T-helper 2 cell treated with Interferon-gamma antibody and Interleukin-4, amounts not matched to agents 100 ng/mL and 5 ng/mL, for 36 hours (primary cell): ENCODE data around the gene GLIS2. TPM values are rescaled to one million over a fixed set of nuclear protein-coding genes. Genes with fewer than 3 reads are reported as not detected.
"Not testable (repeated sequence)": the region's sequence is repeated elsewhere in the genome, so short reads cannot be mapped to it uniquely, and the experiment has no call there.

ENCODE experiments used
- intact Hi-C: fragments of 100-400 bp; cut with micrococcal nuclease; formaldehyde crosslinking; loops from one replicate; pipeline ENCODE4 v1.15.1; 2023
- total RNA-seq: library from RNA; stranded (reverse); gene quantifications from 2 replicates; pipeline ENCODE4 v1.2.3, GENCODE V29; 2022

Gene GLIS2
- total RNA-seq, 1 donor from 2014 or later = 0.64 TPM

DNA sequence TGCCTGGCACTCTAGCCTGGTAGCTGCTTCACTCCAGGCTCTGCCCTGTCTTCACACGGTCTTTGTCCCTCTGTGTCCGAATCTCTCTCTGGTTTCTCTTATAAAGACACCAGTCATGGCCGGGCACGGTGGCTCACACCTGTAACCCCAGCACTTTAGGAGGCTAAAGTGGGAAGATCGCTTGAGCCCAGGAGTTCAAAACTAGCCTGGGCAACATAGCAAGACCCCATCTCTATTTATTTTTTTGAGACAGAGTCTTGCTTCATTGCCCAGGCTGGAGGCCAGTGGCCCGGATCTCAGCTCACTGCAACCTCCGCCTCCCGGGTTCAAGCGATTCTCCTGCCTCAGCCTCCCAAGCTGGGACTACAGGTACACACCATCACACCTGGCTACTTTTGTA lies 17.8 kb downstream of the GLIS2 start:
- intact Hi-C loops = not testable (repeated sequence)

DNA sequence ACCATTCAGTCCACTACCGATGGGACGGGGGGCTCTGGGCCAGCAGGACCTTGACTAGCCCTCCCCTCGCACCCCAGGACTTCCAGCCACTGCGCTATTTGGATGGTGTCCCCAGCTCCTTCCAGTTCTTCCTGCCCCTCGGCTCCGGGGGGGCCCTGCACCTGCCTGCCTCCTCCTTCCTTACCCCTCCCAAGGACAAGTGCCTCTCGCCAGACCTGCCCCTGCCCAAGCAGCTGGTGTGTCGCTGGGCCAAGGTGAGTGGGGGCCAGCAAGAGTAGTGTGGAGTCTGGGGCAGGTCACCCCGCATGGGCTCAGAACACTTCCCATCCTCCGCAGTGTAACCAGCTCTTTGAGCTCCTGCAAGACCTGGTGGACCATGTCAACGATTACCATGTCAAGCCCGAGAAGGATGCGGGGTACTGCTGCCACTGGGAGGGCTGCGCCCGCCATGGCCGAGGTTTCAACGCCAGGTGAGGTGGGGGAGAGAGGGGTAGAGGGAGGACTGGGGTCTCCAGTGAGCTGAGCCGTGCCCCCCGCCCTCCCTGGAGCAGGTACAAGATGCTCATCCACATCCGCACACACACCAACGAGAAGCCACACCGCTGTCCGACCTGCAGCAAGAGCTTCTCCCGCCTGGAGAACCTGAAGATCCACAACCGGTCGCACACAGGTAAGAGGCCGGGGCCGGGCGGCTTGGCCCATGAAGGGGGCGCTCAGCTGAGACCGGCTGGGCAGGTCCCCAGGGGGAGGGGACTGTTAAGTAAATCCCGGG lies 19.0 kb downstream of the GLIS2 start:
- intact Hi-C loops = no loop called here

DNA sequence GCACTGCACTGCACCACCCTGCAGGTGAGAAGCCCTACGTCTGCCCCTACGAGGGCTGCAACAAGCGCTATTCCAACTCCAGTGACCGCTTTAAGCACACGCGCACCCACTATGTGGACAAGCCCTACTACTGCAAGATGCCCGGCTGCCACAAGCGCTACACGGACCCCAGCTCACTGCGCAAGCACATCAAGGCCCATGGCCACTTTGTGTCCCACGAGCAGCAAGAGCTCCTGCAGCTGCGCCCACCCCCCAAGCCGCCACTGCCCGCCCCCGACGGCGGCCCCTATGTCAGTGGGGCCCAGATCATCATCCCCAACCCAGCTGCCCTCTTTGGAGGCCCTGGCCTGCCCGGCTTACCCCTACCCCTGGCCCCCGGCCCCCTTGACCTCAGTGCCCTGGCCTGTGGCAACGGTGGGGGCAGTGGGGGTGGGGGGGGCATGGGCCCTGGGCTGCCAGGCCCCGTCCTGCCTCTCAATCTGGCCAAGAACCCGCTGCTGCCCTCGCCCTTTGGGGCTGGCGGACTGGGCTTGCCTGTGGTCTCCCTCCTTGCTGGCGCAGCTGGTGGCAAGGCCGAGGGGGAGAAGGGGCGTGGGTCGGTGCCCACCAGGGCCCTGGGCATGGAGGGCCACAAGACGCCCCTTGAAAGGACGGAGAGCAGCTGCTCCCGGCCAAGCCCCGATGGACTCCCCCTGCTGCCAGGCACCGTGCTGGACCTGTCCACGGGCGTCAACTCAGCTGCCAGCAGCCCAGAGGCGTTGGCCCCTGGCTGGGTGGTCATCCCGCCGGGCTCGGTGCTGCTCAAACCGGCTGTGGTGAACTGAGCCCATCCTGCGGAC lies 21.1 kb downstream of the GLIS2 start:
- intact Hi-C loops = no loop called here

DNA sequence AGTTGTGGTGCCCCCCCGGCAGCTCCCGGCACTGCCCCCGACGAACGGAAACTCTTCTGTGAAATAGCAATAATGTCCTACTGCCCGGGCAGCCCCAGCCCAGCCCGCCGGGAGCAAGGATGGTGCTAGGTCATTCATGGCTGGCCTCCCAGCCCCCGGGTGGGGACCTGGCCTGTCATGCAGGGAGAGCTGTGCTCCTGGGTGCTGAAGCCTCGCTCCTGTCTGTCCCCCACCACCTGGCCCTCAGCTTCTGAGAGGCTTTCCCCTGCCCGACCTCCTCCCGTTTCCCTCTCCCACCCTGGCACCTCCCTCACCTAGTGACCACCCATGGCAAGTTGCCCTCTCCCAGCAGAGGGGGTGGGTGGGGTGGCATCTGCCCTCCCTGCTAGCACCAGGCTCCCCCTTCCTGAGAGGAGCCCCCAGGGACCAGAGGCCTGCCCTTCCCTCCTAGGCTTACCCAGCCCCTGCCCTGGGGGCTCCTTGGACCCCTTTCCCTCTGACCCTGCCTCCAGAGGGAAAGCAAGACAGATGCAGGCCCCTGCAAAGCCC lies 21.7 kb downstream of the GLIS2 start:
- intact Hi-C loops = no loop called here

DNA sequence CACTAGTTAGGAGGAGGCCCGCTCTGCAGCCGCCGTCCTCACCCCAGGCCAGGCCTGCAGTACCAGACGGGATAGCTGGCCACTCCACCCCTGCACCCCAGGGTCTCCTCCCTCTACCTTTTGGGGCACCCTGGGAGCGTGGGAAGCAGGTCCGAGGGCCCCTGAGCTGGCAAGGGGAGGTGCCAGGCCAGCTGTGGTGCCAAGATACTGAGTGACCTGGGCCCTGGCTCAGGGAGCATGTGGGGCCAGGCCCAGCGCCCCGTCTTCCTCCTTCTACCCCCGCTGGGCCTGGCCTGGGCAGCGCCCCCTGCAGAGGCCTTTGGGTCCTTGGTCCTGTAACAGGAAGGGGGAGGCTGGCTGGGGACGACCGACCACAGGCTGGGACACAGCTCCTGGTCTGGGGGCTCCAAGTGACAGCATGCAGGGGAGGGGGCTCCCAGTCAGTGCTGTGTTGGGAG lies 22.3 kb downstream of the GLIS2 start:
- intact Hi-C loops = no loop called here

DNA sequence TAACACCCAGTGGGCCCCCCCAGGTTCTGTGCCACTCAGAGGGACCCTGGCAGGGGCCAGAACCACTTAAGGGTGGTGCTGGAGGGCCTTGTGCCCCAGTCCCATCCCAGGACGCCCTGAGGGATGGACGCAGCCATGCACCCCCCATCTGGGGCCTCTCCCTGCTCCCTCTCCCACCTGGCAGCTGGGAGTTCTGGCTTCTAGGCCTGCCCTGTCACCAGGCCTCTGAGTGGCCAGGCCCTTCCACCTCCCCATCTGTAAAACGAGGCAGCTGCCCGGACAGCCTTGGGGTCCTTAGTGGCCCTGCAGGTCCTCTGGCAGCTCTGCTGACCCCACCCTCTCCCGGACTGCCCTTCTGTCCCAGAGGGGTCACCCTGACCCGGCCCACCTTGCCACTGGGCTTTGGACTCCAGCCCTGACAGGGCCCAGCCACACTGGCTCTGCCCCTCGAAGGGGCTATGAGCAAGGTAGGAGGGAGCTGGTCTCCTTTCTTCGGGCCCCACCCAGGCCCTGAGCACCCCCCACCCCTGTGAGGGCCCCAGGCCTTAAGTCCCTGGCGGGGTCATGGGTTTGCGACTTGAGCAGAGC lies 22.9 kb downstream of the GLIS2 start:
- intact Hi-C loops = no loop called here

DNA sequence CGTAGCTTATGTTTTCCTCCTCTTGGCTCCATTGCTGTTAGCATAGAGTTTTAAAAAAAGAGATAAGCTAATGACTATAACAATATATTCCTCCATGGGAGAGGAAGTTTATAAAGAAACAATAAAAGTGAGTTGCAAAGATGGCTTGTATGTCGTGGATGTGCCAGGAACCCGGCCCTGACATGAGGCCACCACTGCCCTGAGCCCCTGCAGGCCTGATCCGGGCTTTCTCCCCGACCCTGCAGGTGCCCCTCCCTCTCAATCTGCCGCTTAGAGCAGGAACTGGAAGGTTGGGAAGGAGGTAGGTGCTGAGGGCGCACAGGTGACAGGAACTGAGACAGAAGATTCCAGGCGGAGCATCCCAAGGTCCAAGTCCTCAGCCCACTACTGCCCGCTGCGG lies 23.6 kb downstream of the GLIS2 start:
- intact Hi-C loops = no loop called here

DNA sequence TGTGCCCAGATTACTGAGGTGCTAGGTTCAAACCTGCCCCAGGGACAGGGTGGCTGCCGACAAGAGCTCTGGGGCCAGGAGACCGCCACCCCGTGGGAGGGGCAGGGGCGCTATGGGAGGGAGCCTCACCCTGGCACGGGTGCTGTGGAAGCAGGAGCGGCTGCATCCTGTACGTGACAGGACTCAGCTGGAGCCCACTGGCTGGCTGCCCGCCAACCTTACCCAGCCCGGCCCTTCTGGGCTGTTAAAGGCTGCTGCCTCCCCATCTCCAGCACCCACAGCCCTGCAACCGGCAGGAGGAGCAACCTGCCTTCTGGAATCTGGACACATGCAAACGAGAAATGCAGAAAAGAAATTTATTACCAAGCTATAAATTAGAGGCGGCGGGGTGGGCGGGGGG lies 24.0 kb downstream of the GLIS2 start:
- intact Hi-C loops = no loop called here

DNA sequence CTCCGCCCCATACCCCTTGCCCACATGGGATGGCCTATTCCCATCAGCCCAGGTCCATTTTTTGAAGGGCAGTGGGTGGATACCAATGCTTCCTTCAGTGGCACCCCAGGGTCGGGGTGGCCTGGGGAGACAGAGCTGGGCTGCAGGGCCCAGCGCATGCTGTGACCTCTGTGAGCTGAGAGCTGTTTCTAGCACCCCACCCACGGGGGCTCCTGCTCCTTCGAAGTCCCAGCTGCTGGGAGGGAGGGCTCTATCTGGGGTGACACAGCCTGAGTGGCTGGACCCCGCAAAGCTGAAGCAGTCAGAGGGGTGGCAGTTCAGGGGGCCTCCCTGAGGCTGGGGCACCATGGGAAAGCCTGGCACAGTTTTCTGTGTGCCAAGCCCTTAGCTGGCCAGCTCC lies 24.6 kb downstream of the GLIS2 start:
- intact Hi-C loops = no loop called here

DNA sequence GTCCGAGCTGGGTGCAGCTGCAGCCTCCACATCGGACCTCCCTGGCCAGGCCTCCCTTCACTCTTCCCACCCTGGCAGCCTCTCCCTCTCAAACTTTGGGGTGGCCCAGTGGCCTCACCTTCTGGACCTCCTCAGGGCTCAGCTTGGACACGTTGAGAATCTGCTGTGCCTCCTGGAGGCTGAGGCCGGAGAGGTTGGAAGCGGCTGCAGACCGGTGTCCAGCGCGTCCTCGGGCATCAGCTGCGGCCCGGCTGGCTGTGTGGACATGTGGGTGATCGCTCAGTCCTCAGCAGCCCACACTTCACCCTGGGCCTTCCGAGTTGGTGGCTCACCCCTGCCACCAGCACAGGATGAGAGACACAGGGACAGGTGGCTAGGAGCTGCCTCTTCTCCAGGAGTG lies 25.4 kb downstream of the GLIS2 start:
- intact Hi-C loops = no loop called here

DNA sequence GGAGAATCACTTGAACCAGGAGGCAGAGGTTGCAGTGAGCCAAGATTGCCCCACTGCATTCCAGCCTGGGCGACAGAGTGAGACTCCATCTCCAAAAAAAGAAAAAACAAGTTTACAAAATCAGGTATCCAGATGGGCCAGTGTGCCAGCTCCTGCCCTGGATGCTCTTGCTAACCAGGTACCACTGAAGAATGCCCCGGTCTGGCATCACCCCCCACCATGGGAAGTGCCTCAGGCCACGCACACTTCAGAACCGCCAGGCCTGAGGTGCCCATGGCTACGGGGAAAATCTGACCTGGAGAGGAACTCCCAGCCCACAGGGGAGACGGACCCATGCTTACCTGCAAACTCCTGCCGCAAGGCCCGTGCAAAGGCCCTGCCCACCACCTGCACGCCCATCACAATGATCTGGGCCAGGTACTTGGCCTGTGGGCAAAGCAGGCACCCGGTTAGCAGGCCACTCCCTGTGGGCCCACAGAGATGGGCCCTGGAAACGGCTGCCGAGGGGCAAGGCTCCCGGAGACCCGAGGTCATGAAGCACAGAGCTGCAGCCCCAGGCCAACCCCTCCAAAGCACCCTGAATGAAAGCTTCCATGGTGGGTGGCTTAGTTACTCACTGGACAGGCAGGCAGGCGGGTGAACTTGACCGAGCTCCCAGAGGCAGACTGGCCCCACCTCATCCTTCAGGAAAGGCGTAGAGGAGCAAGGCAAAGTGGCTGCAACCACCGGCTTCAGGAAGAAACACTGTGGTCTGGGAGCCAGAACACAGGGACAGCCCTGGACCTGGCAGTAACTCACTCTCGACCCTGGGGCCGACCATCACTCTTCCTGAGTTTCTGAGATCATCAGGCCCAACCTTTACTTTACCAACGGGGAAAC lies 27.2 kb downstream of the GLIS2 start:
- intact Hi-C loops = no loop called here

DNA sequence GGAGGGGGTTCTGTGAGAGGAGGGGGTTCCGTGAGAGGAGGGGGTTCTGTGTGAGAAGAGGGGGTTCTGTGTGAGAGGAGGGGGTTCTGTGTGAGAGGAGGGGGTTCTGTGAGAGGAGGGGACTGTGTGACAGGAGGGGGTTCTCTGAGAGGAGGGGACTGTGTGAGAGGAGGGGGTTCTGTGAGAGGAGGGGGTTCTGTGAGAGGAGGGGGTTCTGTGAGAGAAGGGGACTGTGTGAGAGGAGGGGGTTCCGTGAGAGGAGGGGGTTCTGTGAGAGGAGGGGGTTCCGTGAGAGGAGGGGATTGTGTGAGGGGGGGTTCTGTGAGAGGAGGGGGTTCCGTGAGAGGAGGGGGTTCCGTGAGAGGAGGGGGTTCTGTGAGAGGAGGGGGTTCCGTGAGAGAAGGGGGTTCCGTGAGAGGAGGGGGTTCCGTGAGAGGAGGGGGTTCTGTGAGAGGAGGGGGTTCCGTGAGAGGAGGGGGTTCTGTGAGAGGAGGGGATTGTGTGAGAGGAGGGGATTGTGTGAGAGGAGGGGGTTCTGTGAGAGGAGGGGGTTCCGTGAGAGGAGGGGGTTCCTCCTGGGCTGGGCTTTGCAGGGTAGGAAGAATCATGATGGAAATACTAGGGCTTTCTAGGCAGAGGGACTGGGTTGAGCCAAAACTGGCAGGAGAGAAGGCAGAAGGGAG lies 28.6 kb downstream of the GLIS2 start:
- intact Hi-C loops = not testable (repeated sequence)

DNA sequence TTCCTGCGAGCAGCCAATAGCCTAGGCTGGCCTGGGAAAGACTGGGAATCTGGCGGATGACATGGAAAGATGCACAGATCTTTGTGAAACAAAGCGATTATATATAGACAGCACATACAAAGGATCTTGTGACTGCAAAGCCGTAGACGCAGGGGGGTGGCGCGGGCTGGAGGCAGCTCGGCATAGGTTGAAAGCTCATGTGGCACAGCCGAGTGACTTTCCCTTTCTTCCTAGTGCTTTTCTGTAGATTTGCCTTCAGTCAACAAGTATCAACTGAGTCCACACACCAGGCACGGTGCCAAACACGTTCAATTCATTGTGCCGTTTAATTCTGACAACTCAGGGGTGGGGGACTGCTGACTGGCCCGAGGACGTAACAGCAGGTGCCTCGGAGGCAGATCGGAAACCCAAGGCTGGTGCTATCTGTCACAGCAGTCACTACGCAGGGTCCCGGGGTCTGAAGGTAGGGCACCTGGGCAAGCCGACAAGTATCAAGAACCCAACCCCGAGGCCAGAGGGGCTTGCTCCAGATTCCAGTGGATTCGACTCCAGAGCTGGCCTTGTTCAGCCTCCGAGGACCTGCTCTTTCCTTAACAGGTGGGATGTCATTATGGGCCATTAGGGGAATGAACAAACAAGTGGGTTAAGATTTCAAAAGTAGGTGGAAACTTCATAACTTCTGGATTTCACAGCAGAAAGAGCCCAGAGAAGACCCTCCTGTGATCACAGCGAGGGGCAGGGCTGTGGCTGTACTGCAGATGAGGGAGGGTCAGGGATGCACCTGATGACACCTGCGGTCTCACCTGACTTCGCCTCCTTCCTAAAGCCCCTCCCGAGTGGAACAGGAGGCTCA lies 29.3 kb downstream of the GLIS2 start:
- intact Hi-C loops = no loop called here

DNA sequence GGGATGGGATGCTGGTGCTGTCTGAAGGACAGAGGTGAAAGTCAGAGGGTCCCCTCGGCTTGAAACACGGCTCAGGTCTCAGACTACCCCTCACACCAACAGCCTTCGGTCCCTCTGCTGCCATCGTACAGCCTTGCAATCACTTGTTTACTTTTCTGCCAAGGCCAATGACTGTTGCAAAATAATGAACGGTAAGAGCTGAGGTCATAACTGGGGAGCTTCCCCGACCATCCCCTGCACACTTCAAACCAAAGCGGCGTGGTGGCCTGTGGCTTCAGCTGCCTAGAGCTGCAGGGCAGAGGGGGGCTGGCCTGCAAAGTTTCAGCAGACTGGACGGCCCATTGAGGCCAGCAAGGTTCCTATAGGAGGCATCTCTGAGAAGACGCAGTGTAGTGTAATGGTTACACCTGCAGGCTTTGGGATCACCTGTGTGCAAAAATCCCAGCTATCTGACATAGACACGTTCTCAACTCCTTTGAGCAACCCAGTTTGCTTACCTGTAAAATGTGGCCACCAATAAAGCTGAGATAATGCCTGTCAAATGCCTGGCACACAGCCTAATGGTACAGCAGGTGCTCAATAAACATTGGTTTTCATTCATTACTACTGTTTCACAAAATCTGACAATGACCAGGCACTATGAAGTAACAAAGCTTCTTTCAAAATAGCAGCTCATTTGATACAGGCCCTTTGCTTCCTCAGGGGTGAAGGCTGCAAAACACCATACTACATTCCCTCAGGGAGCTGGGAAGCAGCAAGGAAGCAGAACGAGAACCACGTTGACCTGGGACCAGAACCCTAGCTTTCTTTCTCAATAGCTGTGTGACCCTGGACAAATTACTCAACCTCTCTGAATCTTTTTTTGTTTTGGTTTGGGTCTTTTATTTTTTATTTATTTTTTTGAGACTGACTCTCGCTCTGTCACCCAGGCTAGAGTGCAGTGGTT lies 30.2 kb downstream of the GLIS2 start:
- intact Hi-C loops = no loop called here

DNA sequence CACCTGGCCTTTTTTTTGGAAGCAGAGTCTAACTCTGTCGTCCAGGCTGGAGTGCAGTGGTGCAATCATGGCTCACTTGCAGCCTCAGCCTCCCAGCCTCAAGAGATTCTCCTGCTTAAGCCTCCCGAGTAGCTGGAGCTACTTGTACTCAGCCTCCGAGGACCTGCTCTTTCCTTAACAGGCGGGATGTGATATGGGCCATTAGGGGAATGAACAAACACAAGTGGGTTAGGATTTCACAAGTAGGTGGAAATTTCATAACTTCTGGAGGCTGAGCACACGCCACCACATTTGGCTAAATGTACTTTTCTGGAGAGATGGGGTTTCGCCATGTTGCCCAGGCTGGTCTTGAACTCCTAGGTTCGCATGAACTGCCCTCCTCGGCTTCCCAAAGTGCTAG lies 31.1 kb downstream of the GLIS2 start:
- intact Hi-C loops = no loop called here

DNA sequence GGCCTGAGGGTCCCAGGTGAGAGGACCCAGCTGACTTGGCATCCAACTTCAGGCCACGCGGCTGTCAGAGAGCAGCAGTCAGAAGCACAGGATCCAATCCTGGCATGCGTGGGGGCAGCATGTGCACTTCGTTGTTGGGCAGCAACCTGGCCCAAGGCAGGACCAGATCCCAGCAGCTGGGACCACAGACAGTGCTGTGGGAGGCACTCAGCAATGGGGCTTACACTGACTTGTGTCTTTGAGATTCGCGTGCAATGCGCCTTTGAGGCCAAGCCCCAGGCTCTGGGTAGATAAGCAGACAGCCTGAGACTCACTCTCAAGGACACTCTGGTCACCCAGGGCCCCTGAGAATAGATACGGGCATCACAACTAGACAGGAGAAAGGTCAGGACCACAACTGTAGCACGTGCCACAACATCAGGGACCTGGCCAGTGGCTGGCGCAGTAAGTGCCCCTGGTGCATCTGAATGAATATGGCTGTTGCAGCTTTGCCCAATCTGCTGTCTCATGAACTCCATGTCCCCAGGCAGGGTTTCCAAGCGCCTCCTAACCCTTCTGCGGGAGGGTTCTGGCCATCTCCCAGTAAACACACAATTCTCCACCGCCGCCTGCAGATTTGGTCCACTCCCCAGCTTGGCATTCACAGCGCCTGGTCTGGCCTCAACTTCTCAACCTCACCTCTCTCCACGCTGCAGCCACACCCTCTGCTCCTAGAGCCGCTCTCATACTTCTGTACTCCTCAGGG lies 32.1 kb downstream of the GLIS2 start:
- intact Hi-C loops = no loop called here

DNA sequence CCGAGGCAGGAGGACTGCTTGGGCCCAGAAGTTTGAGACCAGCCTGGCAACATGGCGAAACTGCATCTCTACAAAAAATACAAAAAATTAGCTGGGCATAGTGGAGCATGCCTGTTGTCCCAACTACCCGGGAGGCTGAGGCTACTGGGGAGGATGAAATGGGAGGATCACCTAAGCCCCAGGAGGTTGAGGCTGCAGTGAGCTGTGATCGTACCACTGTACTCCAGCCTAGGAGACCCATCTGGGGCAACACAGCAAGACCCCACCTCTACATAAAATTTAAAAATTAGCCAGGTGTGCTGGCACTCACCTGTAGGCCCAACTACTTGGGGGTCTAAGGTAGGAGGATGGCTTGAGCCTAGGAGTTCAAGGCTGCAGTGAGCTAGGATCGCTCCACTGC lies 33.5 kb downstream of the GLIS2 start:
- intact Hi-C loops = no loop called here
